SK-N-SH treated with all-trans-retinoic acid at 6 μM for 48 hours (cell line): ENCODE measurements around the gene KREMEN2.

Experiments
- ATAC-seq: fragments of 200-7000 bp; cut with Tn5 transposase; 3 replicates; pipeline ENCODE4 v1.9.1; 2020; ENCODE audit warnings: mild to moderate bottlenecking, moderate library complexity
- ARNTL ChIP-seq: fragments of 450-650 bp; formaldehyde crosslinking; IDR thresholded peaks from 2 replicates; pipeline ENCODE4 v1.5.0; 2020; ENCODE audit warnings: low read depth, mild to moderate bottlenecking, moderate library complexity, borderline replicate concordance
- CREB5 ChIP-seq: fragments of 250-450 bp; sonication (Bioruptor Pico); IDR thresholded peaks from 2 replicates; pipeline ENCODE4 v1.5.1; 2020; ENCODE audit warnings: low read depth, mild to moderate bottlenecking, moderate library complexity
- CSDC2 ChIP-seq: fragments of 250-450 bp; sonication (Bioruptor Pico); IDR thresholded peaks from 2 replicates; pipeline ENCODE4 v1.5.0; 2020; ENCODE audit warnings: mild to moderate bottlenecking, moderate library complexity
- CSRNP3 ChIP-seq: fragments of 250-450 bp; sonication (Bioruptor Pico); IDR thresholded peaks from 2 replicates; pipeline ENCODE4 v1.5.1; 2021; ENCODE audit warnings: mild to moderate bottlenecking, moderate library complexity
- ESRRG ChIP-seq: fragments of 250-450 bp; sonication (Bioruptor Pico); IDR thresholded peaks from 2 replicates; pipeline ENCODE4 v1.6.1; 2021; ENCODE audit warnings: mild to moderate bottlenecking
- GLIS3 ChIP-seq: fragments of 250-450 bp; sonication (Bioruptor Pico); IDR thresholded peaks from 2 replicates; pipeline ENCODE4 v1.5.0; 2020; ENCODE audit warnings: mild to moderate bottlenecking, moderate library complexity
- ISL1 ChIP-seq: fragments of 250-450 bp; sonication (Bioruptor Pico); IDR thresholded peaks from 2 replicates; pipeline ENCODE4 v2.1.2; 2022; ENCODE audit warnings: mild to moderate bottlenecking, moderate library complexity
- OSR1 ChIP-seq: fragments of 250-450 bp; sonication (Bioruptor Pico); IDR thresholded peaks from 2 replicates; pipeline ENCODE4 v1.8.0; 2022; ENCODE audit warnings: moderate library complexity, mild to moderate bottlenecking, inconsistent platforms
- PATZ1 ChIP-seq: fragments of 250-450 bp; sonication (Bioruptor Pico); IDR thresholded peaks from 2 replicates; pipeline ENCODE4 v1.8.0; 2020; ENCODE audit warnings: mild to moderate bottlenecking, moderate library complexity, borderline replicate concordance
- POU6F1 ChIP-seq: fragments of 250-450 bp; sonication (Bioruptor Pico); IDR thresholded peaks from 2 replicates; pipeline ENCODE4 v1.8.0; 2021; ENCODE audit warnings: low read depth, mild to moderate bottlenecking, moderate library complexity, borderline replicate concordance
- PPARA ChIP-seq: fragments of 250-450 bp; sonication (Bioruptor Pico); IDR thresholded peaks from 2 replicates; pipeline ENCODE4 v1.5.0; 2020; ENCODE audit warnings: mild to moderate bottlenecking, borderline replicate concordance
- RARB ChIP-seq: fragments of 250-450 bp; sonication (Bioruptor Pico); IDR thresholded peaks from 2 replicates; pipeline ENCODE4 v1.8.0; 2021; ENCODE audit warnings: mild to moderate bottlenecking, moderate library complexity
- SNAI2 ChIP-seq: fragments of 250-450 bp; sonication (Bioruptor Pico); IDR thresholded peaks from 2 replicates; pipeline ENCODE4 v1.5.0; 2020; ENCODE audit warnings: mild to moderate bottlenecking, moderate library complexity
- TCF4 ChIP-seq: fragments of 250-450 bp; sonication (Bioruptor Pico); IDR thresholded peaks from 2 replicates; pipeline ENCODE4 v1.8.0; 2021; ENCODE audit warnings: mild to moderate bottlenecking, moderate library complexity, borderline replicate concordance
- TOX ChIP-seq: fragments of 250-450 bp; sonication (Bioruptor Pico); IDR thresholded peaks from 2 replicates; pipeline ENCODE4 v1.8.0; 2021; ENCODE audit warnings: mild to moderate bottlenecking, moderate library complexity, borderline replicate concordance
- TSHZ2 ChIP-seq: fragments of 250-450 bp; sonication (Bioruptor Pico); IDR thresholded peaks from 2 replicates; pipeline ENCODE4 v1.5.0; 2020; ENCODE audit warnings: mild to moderate bottlenecking, moderate library complexity
- ZC3H10 ChIP-seq: fragments of 250-450 bp; sonication (Bioruptor Pico); IDR thresholded peaks from 2 replicates; pipeline ENCODE4 v1.5.1; 2021; ENCODE audit warnings: mild to moderate bottlenecking, moderate library complexity
- ZFP3 ChIP-seq: fragments of 250-450 bp; sonication (Bioruptor Pico); IDR thresholded peaks from 2 replicates; pipeline ENCODE4 v1.5.0; 2020; ENCODE audit warnings: mild to moderate bottlenecking, moderate library complexity
- ZFP30 ChIP-seq: fragments of 450-650 bp; formaldehyde crosslinking; IDR thresholded peaks from 2 replicates; pipeline ENCODE4 v1.5.0; 2022; ENCODE audit warnings: mild to moderate bottlenecking, moderate library complexity
- ZNF565 ChIP-seq: fragments of 450-650 bp; formaldehyde crosslinking; conservative IDR thresholded peaks from 2 replicates; pipeline ENCODE4 v1.5.0; 2020; ENCODE audit warnings: low read depth, mild to moderate bottlenecking, moderate library complexity
- ZNF70 ChIP-seq: fragments of 450-650 bp; formaldehyde crosslinking; IDR thresholded peaks from 2 replicates; pipeline ENCODE4 v1.5.0; 2020; ENCODE audit warnings: mild to moderate bottlenecking, moderate library complexity
- ZNF8 ChIP-seq: fragments of 450-650 bp; formaldehyde crosslinking; IDR thresholded peaks from 2 replicates; pipeline ENCODE4 v1.5.0; 2020; ENCODE audit warnings: mild to moderate bottlenecking, moderate library complexity

The KREMEN2 gene

GRCh38 chr16:2991566-2992261, 27.6 kb downstream of the KREMEN2 start:
- TF ChIP-seq PPARA (CRISPR knock-in tag), result no peak
- TF ChIP-seq PATZ1 (CRISPR knock-in tag), result no peak
- no peak for TF ChIP-seq SNAI2 (CRISPR knock-in tag)
- no peak for TF ChIP-seq ZFP30 (CRISPR knock-in tag)
- TF ChIP-seq TCF4 (CRISPR knock-in tag), result no peak
- no peak for TF ChIP-seq RARB (CRISPR knock-in tag)
- no peak for TF ChIP-seq ZFP3 (CRISPR knock-in tag)
- no peak for TF ChIP-seq ESRRG (CRISPR knock-in tag)
- TF ChIP-seq, all 23 proteins: peak for 0
- ATAC-seq, result no peak

- ATAC-seq, result no peak
- TF ChIP-seq CSDC2 (no peak), ZNF70 (no peak), ISL1 (CRISPR knock-in tag) (no peak), SNAI2 (CRISPR knock-in tag) (no peak), POU6F1 (CRISPR knock-in tag) (no peak), TSHZ2 (CRISPR knock-in tag) (no peak), ARNTL (CRISPR knock-in tag) (no peak), ZNF8 (CRISPR knock-in tag) (no peak), CREB5 (CRISPR knock-in tag) (no peak), ESRRG (CRISPR knock-in tag) (no peak), GLIS3 (no peak), PPARA (CRISPR knock-in tag) (no peak), ZC3H10 (CRISPR knock-in tag) (no peak), ZNF565 (no peak), TOX (CRISPR knock-in tag) (no peak), OSR1 (no peak)
These were observed 28.5 kb downstream of the KREMEN2 start for GRCh38 chr16:2992383-2993081.

GRCh38 chr16:2996298-2996697, 32.2 kb downstream of the KREMEN2 start:
- no peak for ATAC-seq
- TF ChIP-seq TOX (CRISPR knock-in tag) (no peak), CREB5 (CRISPR knock-in tag) (no peak), ZFP3 (CRISPR knock-in tag) (no peak), PPARA (CRISPR knock-in tag) (no peak), ESRRG (CRISPR knock-in tag) (no peak), POU6F1 (CRISPR knock-in tag) (no peak), ZFP30 (CRISPR knock-in tag) (no peak), CSRNP3 (CRISPR knock-in tag) (no peak), ZNF8 (CRISPR knock-in tag) (no peak), GLIS3 (no peak)
